Germinal center (tissue), 1 donor: ENCODE data around the gene SLC22A4.

ENCODE experiments used
- DNase-seq: peaks from one replicate; pipeline ENCODE4 v3.0.0; 2012; ENCODE audit warnings: mixed read lengths, low spot score

SLC22A4 gene

GRCh38 chr5:132262882-132263547 lies 31.2 kb upstream of the SLC22A4 start:
- no peak for DNase-seq

- DNase-seq, result no peak
Measured at GRCh38 chr5:132263548-132264261, 30.5 kb upstream of the SLC22A4 start.

- no peak for DNase-seq
Measured at GRCh38 chr5:132264546-132265335, 29.5 kb upstream of the SLC22A4 start.

- DNase-seq, result no peak
Measured at GRCh38 chr5:132265336-132266030, 28.7 kb upstream of the SLC22A4 start.

GRCh38 chr5:132266031-132266835 lies 28.0 kb upstream of the SLC22A4 start:
- DNase-seq, result no peak

- no peak for DNase-seq
Measured at GRCh38 chr5:132266836-132267160, 27.4 kb upstream of the SLC22A4 start.

GRCh38 chr5:132267166-132267739 lies 26.9 kb upstream of the SLC22A4 start:
- no peak for DNase-seq

- DNase-seq, result no peak
Measured at GRCh38 chr5:132267931-132268768, 26.0 kb upstream of the SLC22A4 start.

- DNase-seq, result no peak
Measured at GRCh38 chr5:132268769-132269551, 25.2 kb upstream of the SLC22A4 start.

- DNase-seq, result no peak
Measured at GRCh38 chr5:132269635-132270334, 24.4 kb upstream of the SLC22A4 start.

- no peak for DNase-seq
Measured at GRCh38 chr5:132270335-132270665, 23.9 kb upstream of the SLC22A4 start.

- DNase-seq, result no peak
Measured at GRCh38 chr5:132270706-132271105, 23.5 kb upstream of the SLC22A4 start.

- DNase-seq, result peak; percentile 42
Measured at GRCh38 chr5:132271251-132272246, 22.6 kb upstream of the SLC22A4 start.

GRCh38 chr5:132272311-132273210 lies 21.6 kb upstream of the SLC22A4 start:
- peak; percentile 65 for DNase-seq

GRCh38 chr5:132273631-132274030 lies 20.6 kb upstream of the SLC22A4 start:
- no peak for DNase-seq

- no peak for DNase-seq
Measured at GRCh38 chr5:132274050-132274792, 20.0 kb upstream of the SLC22A4 start.
